DND-41 (cell line): Measurements from ENCODE around the gene LINGO3.

Source experiments
- ATAC-seq: fragments of 200-7000 bp; cut with Tn5 transposase; 3 replicates; pipeline ENCODE4 v1.9.1; 2021; ENCODE audit warnings: low read depth; ENCODE audit not compliant: insufficient read depth
- DNase-seq: peaks from one replicate; pipeline ENCODE4 v3.0.0-alpha.2; 2020
- H2AFZ ChIP-seq: 2 replicates; pipeline ENCODE4 v1.6.0; 2012; ENCODE audit warnings: low read depth, low read length
- H3K27ac ChIP-seq: 2 replicates; pipeline ENCODE4 v1.5.1; 2012; ENCODE audit warnings: low read length, inconsistent platforms
- H3K27me3 ChIP-seq: fragments of 200-600 bp; sonication (generic); 2 replicates; pipeline ENCODE4 v1.6.0; 2012; ENCODE audit warnings: low read length, mild to moderate bottlenecking, inconsistent platforms; ENCODE audit not compliant: insufficient read depth, poor library complexity
- H3K36me3 ChIP-seq: 2 replicates; pipeline ENCODE4 v1.5.1; 2012; ENCODE audit warnings: low read length, inconsistent platforms; ENCODE audit not compliant: insufficient read depth
- H3K4me1 ChIP-seq: 2 replicates; pipeline ENCODE4 v1.5.1; 2012; ENCODE audit warnings: mild to moderate bottlenecking, low read length; ENCODE audit not compliant: insufficient read depth
- H3K4me2 ChIP-seq: 2 replicates; pipeline ENCODE4 v1.6.0; 2012; ENCODE audit warnings: mild to moderate bottlenecking, moderate library complexity, low read length, inconsistent platforms; ENCODE audit not compliant: insufficient read depth
- H3K4me3 ChIP-seq, 2 experiments: fragments of 200-600 bp in 1 of 2; shearing (Covaris generic) in 1 of 2; 2 replicates each; pipeline ENCODE4 v1.5.1; 2012 to 2016; ENCODE audit warnings: inconsistent platforms in 2 of 2, low read length in 2 of 2, mild to moderate bottlenecking in 2 of 2, low read depth in 1 of 2, moderate library complexity in 1 of 2
- H3K79me2 ChIP-seq: 2 replicates; pipeline ENCODE4 v1.6.0; 2012; ENCODE audit warnings: low read length, inconsistent platforms; ENCODE audit not compliant: insufficient read depth
- H3K9ac ChIP-seq: 2 replicates; pipeline ENCODE4 v1.6.0; 2012; ENCODE audit warnings: low read depth, mild to moderate bottlenecking, inconsistent platforms, low read length, moderate library complexity
- H3K9me3 ChIP-seq: 2 replicates; pipeline ENCODE4 v1.5.1; 2012; ENCODE audit warnings: low read length, moderate library complexity, mild to moderate bottlenecking, inconsistent platforms; ENCODE audit not compliant: insufficient read depth, severe bottlenecking
- H4K20me1 ChIP-seq: 2 replicates; pipeline ENCODE4 v1.6.0; 2012; ENCODE audit warnings: low read length; ENCODE audit not compliant: insufficient read depth
- EZH2 ChIP-seq: IDR thresholded peaks from 3 replicates; pipeline ENCODE4 v1.6.1; 2012; ENCODE audit warnings: borderline replicate concordance, low read depth, mild to moderate bottlenecking, moderate library complexity, low read length, inconsistent platforms; ENCODE audit not compliant: severe bottlenecking
- TF ChIP-seq, protein P1 (sequence below): IDR thresholded peaks from 2 replicates; pipeline ENCODE4 v1.5.1; 2012; ENCODE audit warnings: borderline replicate concordance, low read length, moderate library complexity, mild to moderate bottlenecking; ENCODE audit not compliant: poor library complexity, severe bottlenecking; ENCODE audit errors: extremely low read depth

The LINGO3 gene

DNA sequence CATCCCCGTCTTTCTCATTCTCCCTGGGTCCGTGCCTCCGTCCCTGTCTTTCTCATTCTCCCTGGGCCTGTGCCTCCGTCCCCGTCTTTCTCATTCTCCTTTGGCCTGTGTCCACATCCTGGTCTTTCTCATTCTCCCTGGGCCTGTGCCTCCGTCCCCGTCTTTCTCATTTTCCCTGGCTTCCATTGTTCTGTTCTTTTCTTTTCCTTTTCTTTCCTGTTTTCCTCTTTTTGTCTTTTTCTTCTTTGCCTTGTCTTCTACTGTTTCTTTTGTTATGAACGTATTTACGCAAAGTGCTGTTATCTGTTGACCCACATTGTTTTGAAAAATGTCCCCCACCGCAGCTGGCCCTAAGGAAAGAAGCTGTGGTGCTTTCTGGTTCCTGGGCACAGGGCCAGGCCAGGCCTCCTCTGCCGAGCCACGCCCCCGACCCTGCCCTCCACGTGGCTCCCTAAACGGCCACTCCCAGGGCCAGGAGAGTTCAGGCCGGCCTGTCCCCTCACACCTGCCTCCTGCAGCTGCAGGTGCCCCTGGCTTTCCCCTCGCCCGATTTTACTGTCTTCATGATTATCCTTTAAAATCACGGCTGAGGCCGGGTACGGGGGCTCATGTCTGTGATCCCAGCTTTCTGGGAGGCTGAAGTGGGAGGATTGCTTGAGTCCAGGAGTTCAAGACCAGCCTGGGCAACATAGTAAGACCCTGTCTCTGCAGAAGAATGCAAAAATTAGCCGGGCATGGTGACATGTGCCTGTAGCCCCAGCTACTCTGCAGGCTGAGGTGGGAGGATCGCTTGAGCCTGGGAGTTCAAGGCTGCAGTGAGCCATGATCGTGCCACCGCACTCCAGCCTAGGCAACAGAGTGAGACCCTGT is 38.1 kb upstream of the LINGO3 start:
- DNase-seq (no peak), ATAC-seq (no peak)
- Histone ChIP-seq H2AFZ (no peak overlapping the region), H3K36me3 (peaks cover 74% of the 10 kb centered on the region), H3K9me3 (no peaks in the 10 kb centered on the region), H3K27ac (no peak overlapping the region), H3K27me3 (no peaks in the 10 kb centered on the region), H3K4me1 (no peaks in the 10 kb centered on the region), H4K20me1 (peaks cover 6% of the 10 kb centered on the region; the same call in 1 of the 2 replicates), H3K79me2 (no peaks in the 10 kb centered on the region), H3K4me3 (no peak overlapping the region), H3K9ac (no peak overlapping the region), H3K4me2 (no peak overlapping the region)
- no peak for TF ChIP-seq EZH2
- TF ChIP-seq, protein P1, sequence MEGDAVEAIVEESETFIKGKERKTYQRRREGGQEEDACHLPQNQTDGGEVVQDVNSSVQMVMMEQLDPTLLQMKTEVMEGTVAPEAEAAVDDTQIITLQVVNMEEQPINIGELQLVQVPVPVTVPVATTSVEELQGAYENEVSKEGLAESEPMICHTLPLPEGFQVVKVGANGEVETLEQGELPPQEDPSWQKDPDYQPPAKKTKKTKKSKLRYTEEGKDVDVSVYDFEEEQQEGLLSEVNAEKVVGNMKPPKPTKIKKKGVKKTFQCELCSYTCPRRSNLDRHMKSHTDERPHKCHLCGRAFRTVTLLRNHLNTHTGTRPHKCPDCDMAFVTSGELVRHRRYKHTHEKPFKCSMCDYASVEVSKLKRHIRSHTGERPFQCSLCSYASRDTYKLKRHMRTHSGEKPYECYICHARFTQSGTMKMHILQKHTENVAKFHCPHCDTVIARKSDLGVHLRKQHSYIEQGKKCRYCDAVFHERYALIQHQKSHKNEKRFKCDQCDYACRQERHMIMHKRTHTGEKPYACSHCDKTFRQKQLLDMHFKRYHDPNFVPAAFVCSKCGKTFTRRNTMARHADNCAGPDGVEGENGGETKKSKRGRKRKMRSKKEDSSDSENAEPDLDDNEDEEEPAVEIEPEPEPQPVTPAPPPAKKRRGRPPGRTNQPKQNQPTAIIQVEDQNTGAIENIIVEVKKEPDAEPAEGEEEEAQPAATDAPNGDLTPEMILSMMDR: no peak

DNA sequence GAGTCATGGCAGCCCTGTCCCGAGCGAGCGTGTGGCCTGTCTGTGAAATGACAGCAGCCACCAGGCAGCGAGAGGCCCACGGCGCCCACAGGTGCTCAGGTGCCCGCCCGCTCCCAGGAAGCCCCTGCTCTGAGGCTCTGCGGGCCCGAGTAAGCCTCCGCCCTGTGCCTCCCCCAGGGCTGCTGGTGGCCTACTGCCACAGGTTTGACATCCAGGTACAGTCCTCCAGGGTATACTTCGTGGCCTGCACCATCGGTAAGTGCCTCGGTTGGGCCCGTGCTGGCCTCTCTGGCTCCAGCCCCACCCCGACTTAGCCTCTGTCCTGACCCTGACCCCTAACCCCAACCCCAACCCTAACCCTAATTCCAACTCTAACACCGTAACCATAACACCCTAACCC is 37.1 kb upstream of the LINGO3 start:
- Histone ChIP-seq H3K4me1 (no peaks in the 10 kb centered on the region), H3K27ac (no peak overlapping the region), H4K20me1 (peaks cover 9% of the 10 kb centered on the region), H3K79me2 (no peaks in the 10 kb centered on the region), H3K4me2 (no peak overlapping the region), H3K27me3 (no peaks in the 10 kb centered on the region), H2AFZ (no peak overlapping the region), H3K36me3 (peaks cover 75% of the 10 kb centered on the region), H3K4me3 (no peak overlapping the region), H3K9me3 (no peaks in the 10 kb centered on the region), H3K9ac (no peak overlapping the region)
- no peak for TF ChIP-seq EZH2
- TF ChIP-seq, protein P1: no peak
- DNase-seq (no peak), ATAC-seq (no peak; the same call in 2 of the 3 replicates)

DNA sequence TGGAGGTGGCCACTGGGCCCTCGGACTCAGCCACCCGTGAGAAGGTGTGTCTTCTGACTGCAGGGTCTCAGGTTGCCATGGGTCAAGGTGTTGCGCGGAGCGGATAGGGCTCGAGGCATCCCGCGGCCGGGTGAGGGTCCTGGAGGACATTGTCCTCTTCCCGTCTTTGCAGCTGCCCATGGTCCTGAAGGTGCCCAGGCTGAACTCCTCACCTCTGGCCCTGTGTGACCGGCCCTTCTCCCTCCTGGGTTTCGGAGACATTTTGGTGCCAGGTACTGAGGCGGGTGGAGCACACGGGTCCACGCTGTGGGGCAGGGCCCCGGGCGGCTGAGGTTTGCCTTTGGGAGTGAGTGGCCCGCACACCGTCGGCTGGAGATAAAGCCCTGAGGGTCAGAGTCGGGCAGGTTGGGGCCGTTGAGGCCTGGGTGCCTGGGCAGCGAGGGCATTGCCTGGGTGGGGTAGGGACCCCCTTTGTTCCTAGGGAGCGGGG is 36.5 kb upstream of the LINGO3 start:
- Histone ChIP-seq H3K27me3 (no peaks in the 10 kb centered on the region), H3K79me2 (no peaks in the 10 kb centered on the region), H3K27ac (no peak overlapping the region), H2AFZ (no peak overlapping the region), H3K36me3 (peaks cover 74% of the 10 kb centered on the region), H3K9me3 (no peaks in the 10 kb centered on the region), H3K4me3 (no peak overlapping the region), H3K4me1 (no peaks in the 10 kb centered on the region), H3K9ac (no peak overlapping the region), H3K4me2 (no peak overlapping the region), H4K20me1 (peaks cover 15% of the 10 kb centered on the region)
- TF ChIP-seq EZH2: no peak
- TF ChIP-seq, protein P1: no peak
- no peak for ATAC-seq
- DNase-seq: no peak
